GM18909 (cell line): Measurements from ENCODE around the gene TKTL1.
"Not testable (repeated sequence)": the region's sequence is repeated elsewhere in the genome, so short reads cannot be mapped to it uniquely, and the experiment has no call there.

Experiments
- ATAC-seq: cut with Tn5 transposase; IDR thresholded peaks from one replicate; pipeline ENCODE4 v1.9.1; 2021; ENCODE audit warnings: mild to moderate bottlenecking; ENCODE audit not compliant: unreplicated experiment, poor library complexity

The TKTL1 gene

DNA sequence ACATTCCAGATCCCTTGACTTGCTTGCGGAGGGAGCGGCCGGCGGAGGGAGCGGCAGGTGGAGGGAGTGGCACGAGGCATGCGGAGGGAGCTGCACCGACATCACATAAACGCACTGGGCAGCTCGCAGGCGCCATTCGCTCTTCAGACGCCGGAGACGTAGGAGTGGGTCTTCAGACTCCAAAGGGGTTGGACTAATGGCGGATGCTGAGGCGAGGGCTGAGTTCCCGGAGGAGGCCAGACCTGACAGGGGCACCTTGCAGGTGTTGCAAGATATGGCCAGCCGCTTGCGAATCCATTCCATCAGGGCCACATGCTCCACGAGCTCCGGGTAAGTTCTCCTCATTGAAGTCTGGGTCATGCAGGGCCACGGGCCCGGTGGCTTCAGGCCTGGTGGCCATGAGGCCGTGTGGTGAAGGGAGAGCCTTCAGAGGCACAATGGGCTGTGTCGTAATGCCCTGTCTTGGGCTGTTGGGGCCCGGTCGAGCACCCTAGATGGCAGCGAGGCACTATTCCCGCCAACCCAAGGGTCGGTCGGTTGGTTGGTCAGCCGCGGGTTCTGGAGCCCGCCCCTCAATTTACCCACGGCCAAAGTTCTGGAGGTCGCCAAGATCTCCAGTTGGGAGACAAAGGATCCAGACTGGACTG, at the start of gene TKTL1:
Gene TKTL1 (plus strand): TSS at position 132 of the 647 bp plus-strand sequence. CDS start 65 bp downstream, at position 197.
- no peak for ATAC-seq

DNA sequence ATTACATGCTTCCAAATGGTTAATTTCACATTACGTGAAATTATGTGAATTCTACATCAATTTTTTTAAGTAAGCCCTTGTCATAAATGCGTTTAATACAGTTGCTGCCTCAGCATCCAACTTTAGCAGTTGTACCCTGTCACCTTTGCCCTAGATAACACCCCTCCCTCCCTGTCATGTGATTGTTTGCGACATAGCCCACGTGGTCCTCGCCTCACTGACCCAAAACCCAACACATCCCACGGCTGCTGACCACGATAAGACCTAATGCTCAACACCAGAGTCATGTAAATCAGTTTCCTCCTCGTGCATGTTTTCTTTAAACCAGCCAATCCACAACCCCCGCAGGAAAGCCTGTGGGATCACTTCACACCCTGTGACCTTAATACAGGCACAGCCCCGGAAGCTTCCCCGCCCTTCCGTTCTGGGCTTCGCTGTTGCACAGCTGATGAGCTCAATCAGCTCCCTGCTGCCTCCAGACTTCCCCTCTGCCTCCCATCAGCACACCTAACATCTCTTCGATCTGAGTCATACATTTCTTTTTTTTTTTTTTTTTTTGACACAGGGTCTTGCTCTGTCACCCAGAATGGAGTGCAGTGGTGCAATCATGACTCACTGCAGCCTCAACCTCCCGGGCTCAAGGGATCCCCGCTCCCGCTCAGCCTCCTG, 48.1 kb upstream of the TKTL1 start:
- ATAC-seq: not testable (repeated sequence)

DNA sequence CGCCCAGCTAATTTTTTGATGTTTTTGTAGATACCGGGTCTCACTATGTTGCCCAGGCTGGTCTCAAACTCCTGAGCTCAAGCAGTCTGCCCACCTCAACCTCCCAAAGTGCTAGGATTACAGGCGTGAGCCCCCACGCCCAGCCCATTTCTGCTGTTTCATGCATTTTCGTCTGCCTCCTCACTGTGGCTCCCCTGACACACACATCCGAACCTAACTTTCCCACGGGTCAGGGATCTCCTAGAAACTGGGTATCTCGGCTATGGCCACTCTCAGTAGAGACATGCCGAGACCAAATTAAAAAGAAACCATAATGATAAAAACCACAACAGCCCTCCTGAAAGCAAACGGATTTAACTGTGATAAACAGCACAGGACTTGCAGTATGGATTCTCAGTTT, 47.5 kb upstream of the TKTL1 start:
- ATAC-seq: not testable (repeated sequence)

- not testable (repeated sequence) for ATAC-seq
Measured at GRCh38 chrX:154257282-154257681, 38.3 kb upstream of the TKTL1 start, which contains the start of gene OPN1MW3. Gene OPN1MW3 (plus strand): TSS chrX:154257582. CDS start chrX:154257620, 38 bp downstream.

DNA sequence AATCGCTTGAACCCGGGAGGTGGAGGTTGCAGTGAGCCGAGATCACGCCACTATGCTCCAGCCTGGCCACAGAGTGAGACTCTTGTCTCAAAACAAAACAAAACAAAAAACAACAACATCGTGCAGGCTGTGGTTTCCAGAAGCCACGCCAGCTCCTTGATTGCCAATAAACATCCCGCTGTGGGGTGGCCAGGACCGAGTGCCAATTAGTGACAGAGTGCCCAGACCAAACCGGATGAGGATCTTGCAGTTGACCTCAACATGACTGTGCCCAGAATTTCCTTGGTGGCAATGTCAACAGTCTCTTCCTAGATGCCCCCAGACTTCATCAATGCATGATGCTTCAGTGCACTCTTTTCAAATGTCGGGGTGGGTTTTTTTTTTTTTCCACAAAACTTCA, 36.9 kb upstream of the TKTL1 start:
- ATAC-seq: not testable (repeated sequence)

DNA sequence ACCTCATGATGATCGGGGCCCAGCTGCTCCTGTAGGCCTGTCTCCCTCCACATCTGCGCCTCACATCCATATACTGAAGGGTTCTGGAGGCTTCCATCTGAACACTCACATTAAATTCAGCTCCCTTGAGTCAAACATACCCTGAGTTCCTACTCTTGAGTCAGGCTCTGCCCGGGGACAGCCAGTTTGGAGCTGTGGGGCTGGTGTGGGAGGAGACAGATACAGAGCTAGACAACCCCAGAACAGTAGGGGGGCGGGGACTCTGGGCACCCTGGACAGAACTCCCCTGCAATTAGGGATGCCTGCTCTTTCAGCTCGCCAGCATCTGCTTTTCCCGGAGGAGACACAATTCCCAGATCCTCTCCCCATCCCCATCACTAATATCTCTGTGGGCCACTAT, 32.5 kb upstream of the TKTL1 start:
- not testable (repeated sequence) for ATAC-seq

- ATAC-seq: not testable (repeated sequence)
Measured at GRCh38 chrX:154269245-154269644, 26.4 kb upstream of the TKTL1 start.

DNA sequence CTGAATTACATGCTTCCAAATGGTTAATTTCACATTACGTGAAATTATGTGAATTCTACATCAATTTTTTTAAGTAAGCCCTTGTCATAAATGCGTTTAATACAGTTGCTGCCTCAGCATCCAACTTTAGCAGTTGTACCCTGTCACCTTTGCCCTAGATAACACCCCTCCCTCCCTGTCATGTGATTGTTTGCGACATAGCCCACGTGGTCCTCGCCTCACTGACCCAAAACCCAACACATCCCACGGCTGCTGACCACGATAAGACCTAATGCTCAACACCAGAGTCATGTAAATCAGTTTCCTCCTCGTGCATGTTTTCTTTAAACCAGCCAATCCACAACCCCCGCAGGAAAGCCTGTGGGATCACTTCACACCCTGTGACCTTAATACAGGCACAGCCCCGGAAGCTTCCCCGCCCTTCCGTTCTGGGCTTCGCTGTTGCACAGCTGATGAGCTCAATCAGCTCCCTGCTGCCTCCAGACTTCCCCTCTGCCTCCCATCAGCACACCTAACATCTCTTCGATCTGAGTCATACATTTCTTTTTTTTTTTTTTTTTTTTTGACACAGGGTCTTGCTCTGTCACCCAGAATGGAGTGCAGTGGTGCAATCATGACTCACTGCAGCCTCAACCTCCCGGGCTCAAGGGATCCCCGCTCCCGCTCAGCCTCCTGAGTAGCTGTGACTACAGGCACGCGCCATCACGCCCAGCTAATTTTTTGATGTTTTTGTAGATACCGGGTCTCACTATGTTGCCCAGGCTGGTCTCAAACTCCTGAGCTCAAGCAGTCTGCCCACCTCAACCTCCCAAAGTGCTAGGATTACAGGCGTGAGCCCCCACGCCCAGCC, 10.9 kb upstream of the TKTL1 start:
- peak; percentile 70 for ATAC-seq

GRCh38 chrX:154286406-154286805, 9.2 kb upstream of the TKTL1 start:
- not testable (repeated sequence) for ATAC-seq

DNA sequence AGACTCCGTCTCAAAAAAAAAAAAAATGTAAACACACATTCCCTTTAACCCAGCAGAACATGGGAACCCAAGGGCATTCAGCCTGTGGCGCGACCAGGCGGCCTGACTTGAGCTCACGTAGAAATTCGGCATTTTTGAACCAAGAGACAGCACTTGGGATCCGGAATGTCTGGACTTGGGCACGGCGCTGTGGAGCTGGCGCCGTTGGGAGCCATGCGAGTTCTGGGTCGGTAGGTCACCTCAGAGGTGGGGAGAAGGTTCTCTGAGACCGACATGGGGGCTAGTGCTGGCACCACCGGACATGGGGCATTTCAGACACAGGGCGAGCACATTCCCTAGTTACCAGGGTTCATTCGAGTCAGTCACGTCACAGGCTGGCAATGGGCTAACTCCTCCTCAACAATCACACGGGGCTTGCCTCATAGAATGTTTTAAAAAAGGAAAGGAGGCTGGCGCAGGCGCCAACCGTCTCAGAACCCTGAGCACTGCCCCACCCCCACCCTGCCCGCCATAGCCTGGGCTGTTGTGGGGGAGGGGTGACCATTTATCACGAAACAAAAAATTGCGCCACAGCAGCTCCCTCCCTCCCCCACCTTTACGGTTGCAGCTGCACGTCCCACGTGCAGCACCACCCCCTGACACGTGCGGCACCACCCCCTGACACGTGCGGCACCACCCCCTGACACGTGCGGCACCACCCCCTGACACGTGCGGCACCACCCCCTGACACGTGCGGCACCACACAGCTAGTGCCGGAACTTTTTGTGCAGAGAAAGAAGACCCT, 612 bp upstream of the TKTL1 start, which contains the start of gene TEX28:
Gene TEX28 (minus strand): TSS at position 334 of the 784 bp plus-strand sequence. CDS start 3,007 bp downstream, outside the sequence.
- ATAC-seq: no peak

GRCh38 chrX:154296731-154297130, 1.1 kb downstream of the TKTL1 start:
- no peak for ATAC-seq

- no peak for ATAC-seq
Measured at GRCh38 chrX:154298312-154298711, 2.7 kb downstream of the TKTL1 start.

- no peak for ATAC-seq
Measured at GRCh38 chrX:154300816-154301215, 5.2 kb downstream of the TKTL1 start.

GRCh38 chrX:154302998-154303397, 7.4 kb downstream of the TKTL1 start:
- not testable (repeated sequence) for ATAC-seq

- ATAC-seq: no peak
Measured at GRCh38 chrX:154303476-154303875, 7.9 kb downstream of the TKTL1 start.

- no peak for ATAC-seq
Measured at GRCh38 chrX:154304846-154305245, 9.3 kb downstream of the TKTL1 start.

DNA sequence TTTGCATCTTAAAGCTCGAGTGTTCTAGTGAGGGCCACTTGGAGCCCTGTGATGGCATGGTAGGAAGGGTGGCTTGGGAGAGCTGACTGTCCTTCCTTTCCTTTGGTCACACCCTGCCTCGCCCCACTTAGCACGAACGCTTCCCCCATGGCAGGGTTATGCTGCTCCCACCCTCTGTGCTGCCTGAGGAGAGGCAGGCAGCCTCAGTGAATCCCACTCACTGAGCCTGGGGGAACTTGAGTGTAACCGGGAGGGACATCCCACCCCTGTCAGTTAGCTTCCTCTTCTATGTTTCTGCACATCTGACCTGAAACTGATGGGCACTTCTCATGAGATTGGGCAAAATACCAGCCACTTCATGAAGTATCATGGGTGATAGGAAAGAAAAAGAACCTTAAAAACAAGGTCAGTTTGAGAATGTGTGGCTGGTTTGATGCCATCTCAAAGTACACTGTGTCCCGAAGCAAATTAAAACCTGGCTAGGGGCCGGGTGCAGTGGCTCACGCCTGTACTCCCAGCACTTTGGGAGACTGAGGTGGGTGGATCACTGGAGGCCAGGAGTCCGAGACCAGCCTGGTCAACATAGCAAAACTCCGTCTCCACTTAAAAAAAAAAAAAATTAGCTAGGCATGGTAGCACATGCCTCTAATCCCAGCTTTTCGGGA, 10.1 kb downstream of the TKTL1 start:
- ATAC-seq: no peak

DNA sequence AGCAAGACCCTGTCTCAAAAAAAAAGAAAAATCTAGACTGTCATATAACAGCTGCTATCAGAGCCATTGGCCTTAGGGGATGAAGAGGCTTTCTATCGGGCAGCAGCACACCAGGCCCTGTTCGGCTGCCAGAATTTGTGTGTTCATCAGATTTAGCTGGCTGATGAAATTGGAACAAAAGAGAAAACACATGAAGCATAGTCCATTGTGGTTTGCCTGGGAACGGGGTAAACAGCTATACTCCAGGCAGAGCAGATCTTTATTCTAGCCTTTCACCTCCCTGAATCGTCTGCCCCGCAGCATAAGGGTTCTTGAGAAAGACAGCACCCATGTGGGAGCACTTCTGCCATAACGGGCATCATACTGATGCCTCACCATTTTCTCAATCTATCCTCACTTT, 11.6 kb downstream of the TKTL1 start:
- ATAC-seq: no peak

DNA sequence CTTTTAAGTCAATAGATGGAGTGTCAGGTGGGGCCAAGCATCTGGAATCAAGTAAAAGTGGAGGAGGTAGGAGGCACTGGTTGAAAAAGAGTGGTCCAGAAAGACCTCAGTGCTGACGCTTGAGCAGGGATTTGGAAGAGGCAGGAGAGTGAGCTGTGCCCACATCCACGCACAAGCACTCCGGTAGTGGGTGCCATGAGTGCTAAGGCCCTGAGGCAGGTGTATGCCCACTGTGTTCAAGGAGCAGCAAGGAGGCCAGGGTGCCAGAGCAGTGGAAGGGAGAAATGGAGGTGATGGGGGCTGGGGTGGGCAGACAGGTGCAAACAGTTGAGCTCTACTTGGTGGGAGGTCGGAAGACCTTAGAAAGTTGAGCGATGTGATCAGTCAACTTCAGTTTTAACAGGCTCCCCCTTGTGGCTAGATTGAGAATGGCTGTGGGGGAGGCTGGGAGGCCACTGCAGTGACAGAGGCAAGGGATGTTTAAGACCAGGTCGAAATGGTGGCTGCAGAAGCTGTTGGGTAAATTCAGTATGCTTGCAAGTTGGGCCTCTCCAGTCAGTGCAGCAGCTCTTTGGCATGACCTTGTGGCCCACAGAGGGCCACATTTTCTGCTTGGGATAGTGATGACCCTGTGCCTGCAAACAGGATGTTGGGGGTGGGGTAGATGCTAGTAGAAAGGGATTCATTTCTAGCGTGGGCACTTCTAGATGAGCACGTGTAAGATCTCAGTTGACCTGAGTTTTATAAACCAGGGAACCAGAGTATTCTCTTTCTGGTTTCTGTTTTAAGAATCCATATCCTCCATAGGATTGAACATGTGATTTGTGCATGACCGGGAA, 12.7 kb downstream of the TKTL1 start:
- ATAC-seq: peak; percentile 65
